ENCODE data around the gene SLC16A12.

Gene SLC16A12

GRCh38 chr10:89505640-89506275 lies 29.6 kb downstream of the SLC16A12 start:
- no peak for DNase-seq

GRCh38 chr10:89504691-89505090 lies 30.7 kb downstream of the SLC16A12 start:
- DNase-seq, result no peak

GRCh38 chr10:89503652-89504370 lies 31.6 kb downstream of the SLC16A12 start:
- DNase-seq, result no peak

- no peak for DNase-seq
Measured at GRCh38 chr10:89503151-89503550, 32.2 kb downstream of the SLC16A12 start.

- DNase-seq, result no peak
Measured at GRCh38 chr10:89502549-89502948, 32.8 kb downstream of the SLC16A12 start.

GRCh38 chr10:89494575-89494974 lies 40.8 kb downstream of the SLC16A12 start:
- no peak for DNase-seq

- no peak for DNase-seq
Measured at GRCh38 chr10:89494068-89494467, 41.3 kb downstream of the SLC16A12 start.

- DNase-seq, result no peak
Measured at GRCh38 chr10:89491932-89492331, 43.5 kb downstream of the SLC16A12 start.

GRCh38 chr10:89490596-89491335 lies 44.6 kb downstream of the SLC16A12 start:
- no peak for DNase-seq

- DNase-seq, result no peak
Measured at GRCh38 chr10:89482256-89482655, 53.1 kb downstream of the SLC16A12 start.

GRCh38 chr10:89481662-89482061 lies 53.7 kb downstream of the SLC16A12 start:
- no peak for DNase-seq

GRCh38 chr10:89479771-89480446 lies 55.5 kb downstream of the SLC16A12 start:
- DNase-seq, result no peak

- DNase-seq, result no peak
Measured at GRCh38 chr10:89478739-89479654, 56.4 kb downstream of the SLC16A12 start.

GRCh38 chr10:89478085-89478738 lies 57.2 kb downstream of the SLC16A12 start:
- DNase-seq, result no peak

- DNase-seq, result no peak
Measured at GRCh38 chr10:89476150-89476549, 59.2 kb downstream of the SLC16A12 start.

GRCh38 chr10:89475591-89475998 lies 59.8 kb downstream of the SLC16A12 start:
- DNase-seq, result no peak

GRCh38 chr10:89475125-89475524 lies 60.3 kb downstream of the SLC16A12 start:
- DNase-seq, result no peak

GRCh38 chr10:89474452-89474851 lies 60.9 kb downstream of the SLC16A12 start:
- no peak for DNase-seq

- DNase-seq, result no peak
Measured at GRCh38 chr10:89471110-89471809, 64.1 kb downstream of the SLC16A12 start.

- DNase-seq, result no peak
Measured at GRCh38 chr10:89470628-89471027, 64.8 kb downstream of the SLC16A12 start.

- DNase-seq, result no peak
Measured at GRCh38 chr10:89469517-89469916, 65.9 kb downstream of the SLC16A12 start.
